HG03457 (cell line): ENCODE data around the gene ALDH1L1.

ENCODE experiments used
- ATAC-seq: cut with Tn5 transposase; IDR thresholded peaks from one replicate; pipeline ENCODE4 v1.9.1; 2021; ENCODE audit warnings: moderate number of reproducible peaks; ENCODE audit not compliant: unreplicated experiment

The ALDH1L1 gene

GRCh38 chr3:126197343-126197742 lies 17.0 kb upstream of the ALDH1L1 start:
- no peak for ATAC-seq

- no peak for ATAC-seq
These were observed 14.4 kb upstream of the ALDH1L1 start for GRCh38 chr3:126194713-126195305.

GRCh38 chr3:126191246-126191645 lies 10.9 kb upstream of the ALDH1L1 start:
- no peak for ATAC-seq

- no peak for ATAC-seq
These were observed 7.5 kb upstream of the ALDH1L1 start for GRCh38 chr3:126187920-126188319.

GRCh38 chr3:126186749-126187148 lies 6.4 kb upstream of the ALDH1L1 start:
- ATAC-seq, result no peak

GRCh38 chr3:126186271-126186670 lies 5.9 kb upstream of the ALDH1L1 start:
- no peak for ATAC-seq

- no peak for ATAC-seq
These were observed 4.1 kb upstream of the ALDH1L1 start for GRCh38 chr3:126184465-126185000.

GRCh38 chr3:126181398-126181725 lies 976 bp upstream of the ALDH1L1 start:
- no peak for ATAC-seq

GRCh38 chr3:126179825-126180476 lies 435 bp downstream of the ALDH1L1 start:
- ATAC-seq, result no peak

- ATAC-seq, result no peak
These were observed 10.2 kb downstream of the ALDH1L1 start for GRCh38 chr3:126170073-126170777.

- no peak for ATAC-seq
These were observed 12.8 kb downstream of the ALDH1L1 start for GRCh38 chr3:126167566-126167965.

GRCh38 chr3:126166009-126166408 lies 14.4 kb downstream of the ALDH1L1 start:
- no peak for ATAC-seq

- ATAC-seq, result no peak
These were observed 19.1 kb downstream of the ALDH1L1 start for GRCh38 chr3:126161309-126161708.

- ATAC-seq, result no peak
These were observed 19.9 kb downstream of the ALDH1L1 start for GRCh38 chr3:126160243-126161210.

- ATAC-seq, result no peak
These were observed 20.9 kb downstream of the ALDH1L1 start for GRCh38 chr3:126159476-126159875.

GRCh38 chr3:126158912-126159454 lies 21.4 kb downstream of the ALDH1L1 start:
- ATAC-seq, result no peak

- no peak for ATAC-seq
These were observed 22.1 kb downstream of the ALDH1L1 start for GRCh38 chr3:126158016-126158911.

GRCh38 chr3:126157083-126157768 lies 23.2 kb downstream of the ALDH1L1 start:
- no peak for ATAC-seq

- ATAC-seq, result no peak
These were observed 23.9 kb downstream of the ALDH1L1 start for GRCh38 chr3:126156468-126156867.
